Muscle of back (tissue), 11 donors: ENCODE measurements around the gene SIRT7. TPM values are rescaled to one million over a fixed set of nuclear protein-coding genes. Genes with fewer than 3 reads are reported as not detected.
A peak's percentile ranks its signal among the peaks of the same experiment; 100 is the strongest.

ENCODE experiments used
- DNase-seq, 3 donors: peaks; one replicate each; pipeline versions ENCODE4 v3.0.0 to v3.0.0-alpha.2; 2013
- polyA plus RNA-seq, 10 donors: library from polyadenylated mRNA; unstranded; fragments of 120-200 nt; gene quantifications; one replicate each; pipeline ENCODE4 v1.2.1, GENCODE V29; 2013; ENCODE audit not compliant: insufficient read length in 10 of 10

Gene SIRT7
- polyA plus RNA-seq, 10 donors: 5.3 to 9.4 (median 6.9) TPM

DNA sequence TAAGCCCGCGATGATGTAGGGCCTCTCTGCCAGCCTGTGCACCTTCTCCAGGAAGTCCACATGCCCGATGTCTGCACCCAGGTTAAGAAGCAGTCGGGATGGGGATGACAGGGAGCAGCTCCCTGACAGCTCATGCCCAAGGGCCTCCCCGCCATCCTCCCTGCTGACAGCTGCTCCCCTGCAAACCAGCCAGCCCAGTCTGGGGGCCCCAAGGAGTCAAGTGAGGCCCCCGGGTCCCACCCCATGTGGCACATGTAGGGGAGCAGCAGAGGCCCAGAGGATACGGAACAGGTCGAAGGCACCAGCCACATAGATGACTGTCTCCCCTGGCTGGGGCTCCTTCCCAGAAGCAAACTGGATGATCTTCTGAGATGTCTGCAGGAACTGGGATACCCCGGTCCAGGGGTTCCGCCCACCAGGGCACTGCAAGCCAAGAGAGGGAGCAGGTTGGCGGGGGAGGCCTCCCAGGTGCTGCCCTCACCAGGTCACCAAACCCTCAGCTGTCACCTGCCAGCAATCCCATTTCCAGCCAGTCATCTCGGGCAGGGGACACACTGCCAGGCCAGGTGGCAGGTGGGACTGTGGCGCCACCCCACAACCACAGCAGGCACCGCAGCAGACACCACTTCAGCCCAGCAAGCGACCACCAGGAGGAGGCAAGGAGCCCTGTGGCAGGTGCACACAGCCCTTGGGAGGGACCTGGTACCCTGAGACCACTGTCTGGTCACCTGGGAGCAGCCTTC, 11.3 kb downstream of the SIRT7 start:
- DNase-seq: no peak

- DNase-seq: no peak
Measured at GRCh38 chr17:81905993-81906392, 12.0 kb downstream of the SIRT7 start.

- DNase-seq: no peak
Measured at GRCh38 chr17:81905424-81905875, 12.5 kb downstream of the SIRT7 start.

- DNase-seq: no peak
Measured at GRCh38 chr17:81904600-81905423, 13.2 kb downstream of the SIRT7 start.

DNA sequence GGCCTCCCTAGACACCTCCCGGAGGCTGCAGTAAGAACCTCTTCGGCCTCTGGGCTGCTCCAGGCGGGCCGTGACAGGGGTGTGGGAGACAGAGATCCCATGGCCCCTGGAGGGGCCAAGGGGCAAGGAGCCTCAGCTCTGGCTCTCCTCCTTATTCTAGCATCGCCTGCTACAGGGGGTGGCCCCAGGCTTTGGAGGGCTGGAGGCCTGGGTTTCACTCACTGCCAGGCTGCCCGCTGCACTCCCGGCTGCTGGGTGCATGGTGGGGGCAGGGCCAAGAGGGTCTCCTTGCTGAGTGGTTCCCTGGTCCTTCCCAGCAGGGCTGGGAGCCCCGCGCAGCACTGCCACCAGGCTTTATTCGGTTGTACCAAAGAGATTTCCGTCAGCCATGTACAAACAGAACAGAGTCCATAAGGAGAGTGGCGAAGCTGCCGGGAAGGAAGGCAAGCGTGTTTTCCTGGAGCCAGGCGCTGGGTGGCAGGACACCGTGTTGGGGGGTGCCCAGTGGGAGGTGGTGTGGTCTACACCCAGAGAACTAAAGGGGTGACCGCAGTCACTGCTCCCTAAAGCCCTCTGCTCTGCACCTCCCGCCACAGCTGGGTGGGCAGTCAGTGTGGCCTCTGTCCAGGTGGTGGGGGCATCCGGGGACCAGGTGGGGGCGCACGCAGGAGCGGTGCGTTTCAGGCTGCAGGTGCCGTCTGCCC, 13.9 kb downstream of the SIRT7 start:
- no peak for DNase-seq

- no peak for DNase-seq
Measured at GRCh38 chr17:81903415-81903831, 14.6 kb downstream of the SIRT7 start.

DNA sequence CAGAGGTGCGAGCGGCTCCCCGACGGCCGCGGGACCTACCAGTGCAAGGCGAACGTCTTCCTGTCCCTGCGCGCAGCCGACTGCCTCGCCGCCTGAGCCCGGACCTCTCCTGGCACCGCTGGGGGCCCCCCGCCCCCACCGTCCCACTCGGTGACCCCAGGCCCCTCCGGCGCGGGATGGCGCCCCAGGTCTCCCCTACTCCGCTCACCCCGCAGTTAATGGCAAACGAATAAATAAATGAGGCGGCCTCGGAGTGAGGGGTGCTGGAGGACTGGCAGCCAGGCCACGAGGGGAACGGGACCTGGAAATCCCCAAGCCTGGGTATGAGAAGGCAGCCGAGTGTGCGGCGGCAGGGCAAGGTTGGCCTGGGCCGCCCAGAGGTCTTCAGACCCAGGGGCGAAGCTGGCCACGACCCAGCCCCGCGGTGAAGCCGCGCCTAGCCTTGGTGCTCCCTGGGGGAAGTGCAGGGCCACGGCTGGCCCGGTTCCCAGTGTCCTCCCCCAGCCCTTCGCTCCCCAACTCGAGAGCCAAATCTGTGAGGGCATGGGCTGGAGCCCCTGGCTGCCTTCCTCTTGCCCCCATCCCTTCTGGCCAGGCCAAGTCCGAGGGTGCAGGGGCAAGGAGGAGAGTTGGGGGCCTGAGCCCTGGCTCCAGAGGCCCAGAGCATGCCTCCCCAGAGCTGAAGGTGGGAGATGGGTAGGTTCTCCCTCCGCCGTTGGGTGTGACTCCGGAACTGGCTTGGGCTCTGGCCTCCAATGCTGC, 15.1 kb downstream of the SIRT7 start:
- no peak for DNase-seq

DNA sequence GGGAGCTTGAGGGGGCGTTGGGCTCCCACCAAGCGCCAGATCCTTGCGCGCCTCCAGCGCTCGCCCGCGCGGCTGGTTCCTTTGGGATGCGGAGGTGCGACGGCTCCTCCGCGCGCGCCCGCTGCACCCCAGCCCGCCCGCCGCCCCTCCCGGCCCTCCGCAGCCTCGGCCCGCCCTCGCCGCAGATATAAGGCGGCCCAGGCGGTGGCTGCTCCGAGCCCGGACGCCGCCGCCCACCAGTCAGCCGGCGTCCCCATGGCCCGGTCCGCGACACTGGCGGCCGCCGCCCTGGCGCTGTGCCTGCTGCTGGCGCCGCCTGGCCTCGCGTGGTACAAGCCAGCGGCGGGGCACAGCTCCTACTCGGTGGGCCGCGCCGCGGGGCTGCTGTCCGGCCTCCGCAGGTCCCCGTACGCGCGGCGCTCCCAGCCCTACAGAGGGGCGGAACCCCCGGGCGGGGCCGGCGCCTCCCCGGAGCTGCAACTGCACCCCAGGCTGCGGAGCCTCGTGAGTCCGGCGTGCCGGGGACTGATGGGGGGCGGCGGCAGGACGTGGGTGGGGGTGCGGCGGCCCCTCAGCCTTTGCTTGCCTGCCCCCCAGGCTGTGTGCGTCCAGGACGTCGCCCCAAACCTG, 15.8 kb downstream of the SIRT7 start, which contains the start of gene NPB:
NPB (plus strand) TSS at position 216 of the 630 bp plus-strand sequence; CDS start at position 256, 40 bp downstream.
- DNase-seq: peak in 1 of 3 donors; percentile 57

DNA sequence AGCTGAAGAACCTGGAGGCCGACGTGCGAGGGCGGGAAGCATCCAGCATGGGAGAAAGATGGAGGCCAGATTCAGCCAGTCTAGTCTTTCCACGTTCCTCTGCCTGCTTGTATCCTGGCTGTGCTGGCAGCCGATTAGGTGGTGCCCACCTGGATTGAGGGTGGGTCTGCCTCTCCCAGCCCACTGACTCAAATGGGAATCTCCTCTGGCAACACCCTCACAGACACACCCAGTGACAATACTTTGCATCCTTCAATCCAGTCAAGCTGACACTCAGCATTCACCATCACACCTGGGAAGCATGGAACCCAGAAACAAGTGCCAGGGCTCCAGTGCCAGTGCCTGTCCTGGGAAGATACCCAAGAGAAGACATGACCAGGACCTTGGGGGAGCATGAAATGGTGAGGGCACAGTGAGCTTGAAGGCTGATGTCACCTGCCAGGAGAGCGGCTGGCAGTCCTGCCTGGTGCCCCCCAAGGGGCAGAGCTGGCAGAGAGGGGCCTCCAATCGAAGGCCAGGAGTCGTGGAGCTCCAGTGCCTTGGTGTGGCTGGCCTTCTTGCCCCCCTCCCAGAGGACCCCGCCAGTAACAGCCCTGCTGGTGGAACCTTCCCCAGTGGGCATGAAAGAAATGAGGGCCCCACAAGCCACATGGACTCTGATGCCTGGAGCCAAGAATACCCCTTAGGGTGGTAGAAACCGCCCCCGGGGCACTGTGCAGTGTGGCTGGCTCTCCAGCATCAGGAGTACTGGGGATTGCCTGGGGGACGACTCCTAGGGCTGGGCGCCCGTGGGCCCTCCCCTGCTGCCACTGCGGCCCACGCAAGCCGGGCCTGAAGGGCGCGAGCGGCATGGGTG, 16.6 kb downstream of the SIRT7 start:
- no peak for DNase-seq

DNA sequence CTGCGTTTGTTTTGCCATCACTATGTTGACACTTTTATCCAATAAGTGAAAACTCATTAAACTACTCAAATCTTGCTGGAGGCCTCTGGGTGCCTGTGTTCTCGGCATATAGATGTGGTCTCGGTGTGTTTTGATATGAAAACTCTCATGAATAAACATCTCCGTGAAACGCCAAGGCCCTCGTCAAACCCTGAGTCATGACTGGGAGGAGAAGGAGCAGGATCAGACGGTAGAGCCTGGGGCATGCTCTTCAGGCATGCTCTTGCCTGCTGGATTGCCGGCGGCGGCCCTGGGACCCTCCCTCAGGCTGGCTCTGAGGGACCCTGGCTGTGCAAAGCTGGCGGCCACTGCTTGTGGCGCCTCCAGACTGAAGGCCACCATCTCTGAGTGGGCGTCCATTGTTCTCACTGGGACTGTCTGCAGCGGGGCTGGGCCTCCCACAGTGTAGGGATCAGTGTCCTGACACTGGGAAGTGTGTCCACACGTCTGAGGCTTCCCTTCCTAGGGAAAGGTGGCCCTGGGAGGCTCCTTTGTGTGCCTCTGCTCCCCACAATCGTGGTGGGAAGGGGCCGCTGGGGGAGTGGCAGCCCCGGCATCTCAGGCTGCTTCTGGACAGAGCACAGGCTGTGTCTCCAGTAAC, 17.7 kb downstream of the SIRT7 start:
- DNase-seq: no peak

DNA sequence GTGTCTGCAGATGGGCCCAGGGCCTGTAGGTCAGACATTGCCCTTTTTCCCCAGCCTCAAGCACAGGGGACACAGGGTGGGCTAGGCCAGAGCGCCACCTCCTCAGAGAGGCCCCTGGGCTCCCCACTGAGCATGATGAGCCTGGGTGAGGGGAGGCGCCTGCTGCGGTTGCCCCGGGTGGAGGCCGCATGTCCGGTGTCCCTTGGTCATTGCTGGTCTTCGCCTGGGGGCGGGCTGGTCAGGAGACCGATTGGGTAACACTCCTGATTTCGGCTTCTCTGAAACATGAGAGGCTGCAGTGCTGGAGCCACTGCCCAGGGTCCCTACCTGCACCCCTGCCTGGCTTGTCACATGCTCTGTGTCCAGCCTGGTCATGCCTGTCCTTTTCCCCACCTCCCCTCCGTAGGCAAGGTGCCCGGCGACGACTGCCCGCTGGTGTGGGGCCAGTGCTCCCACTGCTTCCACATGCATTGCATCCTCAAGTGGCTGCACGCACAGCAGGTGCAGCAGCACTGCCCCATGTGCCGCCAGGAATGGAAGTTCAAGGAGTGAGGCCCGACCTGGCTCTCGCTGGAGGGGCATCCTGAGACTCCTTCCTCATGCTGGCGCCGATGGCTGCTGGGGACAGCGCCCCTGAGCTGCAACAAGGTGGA, 18.3 kb downstream of the SIRT7 start:
- no peak for DNase-seq

DNA sequence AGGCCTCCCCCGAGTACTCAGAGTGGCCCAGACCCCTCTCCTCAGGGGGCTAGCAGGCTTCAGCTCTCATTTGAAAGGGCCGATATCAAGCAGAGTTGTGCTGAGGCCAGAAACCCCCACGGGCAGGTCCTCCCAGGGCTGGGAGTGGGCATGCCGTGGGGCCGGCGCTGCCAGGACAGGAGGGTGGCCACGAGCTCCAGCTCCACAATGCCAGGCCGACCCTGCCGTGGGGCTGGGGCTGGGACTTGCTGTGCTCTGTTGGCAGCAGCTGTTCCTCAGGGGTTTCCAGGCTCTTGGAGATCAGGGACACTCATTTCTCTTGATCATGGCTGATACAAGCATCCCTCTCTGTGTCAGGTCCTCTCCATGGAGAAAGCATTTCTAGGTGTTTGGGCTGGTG, 19.1 kb downstream of the SIRT7 start:
- no peak for DNase-seq

DNA sequence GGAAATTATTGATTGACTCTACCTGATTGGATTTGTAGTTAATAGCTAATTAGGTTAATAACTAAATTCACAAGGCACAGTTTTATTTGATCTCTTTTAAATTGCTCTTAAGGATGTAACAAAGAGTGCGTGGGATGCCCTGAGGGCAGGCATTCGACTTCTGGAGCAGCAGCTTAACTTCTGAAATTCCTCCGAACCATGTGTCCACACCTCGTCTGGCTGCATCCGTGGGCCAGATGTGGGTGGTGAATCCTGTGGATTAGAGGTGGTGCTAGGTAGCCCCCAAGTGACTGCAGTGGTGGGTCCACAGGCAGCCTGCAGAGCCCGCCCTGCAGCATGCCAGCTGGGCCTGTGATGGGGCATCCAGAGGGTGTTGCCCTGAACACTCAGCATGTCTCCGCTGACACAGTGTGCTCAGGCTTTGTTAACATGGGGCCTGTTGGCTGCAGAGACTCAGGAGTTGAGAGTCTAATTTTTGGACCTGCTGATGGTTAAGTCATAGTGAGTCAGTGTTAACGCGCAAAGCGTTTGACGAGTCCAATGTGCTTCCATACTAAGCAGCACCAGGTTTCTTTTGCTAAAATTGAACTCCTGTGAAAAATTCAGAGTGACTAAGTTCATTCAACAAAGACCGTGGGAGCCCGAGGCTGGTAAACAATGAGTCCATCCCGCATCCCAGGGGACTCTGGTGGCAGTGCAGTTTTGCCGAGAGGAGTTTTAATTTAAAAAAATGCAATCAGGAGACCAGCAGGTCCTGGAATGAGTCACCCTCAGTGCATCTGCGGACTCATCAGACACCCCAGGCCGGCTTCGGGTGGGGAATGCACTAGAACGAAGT, 19.7 kb downstream of the SIRT7 start:
- peak in 1 of 3 donors; percentile 86 for DNase-seq

- DNase-seq: no peak
Measured at GRCh38 chr17:81895400-81895799, 22.6 kb downstream of the SIRT7 start.

GRCh38 chr17:81891303-81891552, 26.7 kb downstream of the SIRT7 start:
- DNase-seq: no peak

- DNase-seq: peak in 1 of 3 donors; percentile 2
Measured at GRCh38 chr17:81890447-81891302, 27.3 kb downstream of the SIRT7 start.

DNA sequence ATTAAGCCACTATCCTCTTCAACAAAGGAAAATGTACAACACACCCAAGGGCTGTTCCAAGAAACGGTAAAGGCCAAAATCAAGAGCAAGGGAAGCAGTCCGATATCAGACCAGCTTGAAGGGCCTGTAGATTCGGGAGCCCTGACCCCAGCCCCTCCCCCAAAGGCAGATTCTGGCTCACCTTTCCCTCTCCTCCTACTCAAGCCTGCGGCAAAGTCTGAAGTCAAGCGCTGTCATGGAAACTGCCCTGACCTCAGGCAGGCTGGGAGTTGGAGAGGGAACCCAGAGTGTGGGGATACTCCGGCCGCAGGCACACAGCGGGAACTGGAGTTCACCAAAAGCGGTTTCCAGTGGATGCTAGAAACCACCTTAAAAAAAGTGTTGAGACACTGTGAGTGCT, 28.4 kb downstream of the SIRT7 start:
- no peak for DNase-seq
